GM08714 (cell line): Measurements from ENCODE around the gene DSCAML1.
A peak's percentile ranks its signal among the peaks of the same experiment; 100 is the strongest.

Experiments
- H3K4me3 ChIP-seq: fragments of 200-500 bp; sonication (Bioruptor generic); 2 replicates; pipeline ENCODE4 v1.5.1; 2014; ENCODE audit warnings: mild to moderate bottlenecking, low read length, inconsistent platforms
- ZNF274 ChIP-seq: IDR thresholded peaks from 2 replicates; pipeline ENCODE4 v1.6.1; 2012; ENCODE audit warnings: mild to moderate bottlenecking, low read depth, low read length

The DSCAML1 gene

DNA sequence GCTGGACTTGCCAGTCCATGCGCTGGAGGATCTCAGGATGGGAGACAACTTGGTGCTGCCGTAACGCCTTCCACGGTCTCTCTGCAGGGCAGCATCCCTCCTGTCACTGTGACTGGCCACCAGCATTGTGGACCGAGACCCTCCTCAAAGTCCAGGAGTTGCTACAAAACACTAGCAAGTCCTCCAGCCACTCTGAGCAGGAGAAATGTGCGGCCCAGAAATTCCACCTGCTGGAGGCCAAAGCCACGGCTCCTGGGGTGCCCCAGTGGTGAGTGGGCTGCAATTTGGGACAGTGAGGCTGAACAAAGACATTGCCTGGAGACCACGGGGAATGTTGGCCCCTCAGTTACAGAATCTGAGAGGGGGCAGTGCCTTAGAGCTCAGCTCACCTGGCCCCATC, 6.9 kb upstream of the DSCAML1 start:
- H3K4me3 ChIP-seq: no peak overlapping the region
- no peak for TF ChIP-seq ZNF274

DNA sequence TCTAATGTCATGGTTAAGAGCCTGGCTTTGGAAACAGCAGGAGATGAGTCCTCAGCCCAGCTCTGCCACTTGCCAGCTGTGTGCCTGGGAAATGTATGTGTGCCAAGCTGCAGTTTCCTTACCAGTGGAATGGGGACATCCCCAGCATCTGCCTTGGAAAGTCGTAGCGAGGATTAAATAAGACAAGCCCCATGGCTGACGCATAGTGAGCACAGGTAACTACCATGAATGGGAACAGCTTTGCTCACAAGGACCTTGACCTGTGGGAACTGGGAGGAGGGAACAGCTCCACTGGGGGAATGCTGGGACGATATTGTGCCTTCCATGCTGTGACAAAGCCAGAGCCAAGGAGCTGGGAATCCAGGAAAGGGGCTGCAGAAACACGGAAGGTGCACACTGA, 2.6 kb upstream of the DSCAML1 start:
- TF ChIP-seq ZNF274: no peak
- H3K4me3 ChIP-seq: no peak overlapping the region

DNA sequence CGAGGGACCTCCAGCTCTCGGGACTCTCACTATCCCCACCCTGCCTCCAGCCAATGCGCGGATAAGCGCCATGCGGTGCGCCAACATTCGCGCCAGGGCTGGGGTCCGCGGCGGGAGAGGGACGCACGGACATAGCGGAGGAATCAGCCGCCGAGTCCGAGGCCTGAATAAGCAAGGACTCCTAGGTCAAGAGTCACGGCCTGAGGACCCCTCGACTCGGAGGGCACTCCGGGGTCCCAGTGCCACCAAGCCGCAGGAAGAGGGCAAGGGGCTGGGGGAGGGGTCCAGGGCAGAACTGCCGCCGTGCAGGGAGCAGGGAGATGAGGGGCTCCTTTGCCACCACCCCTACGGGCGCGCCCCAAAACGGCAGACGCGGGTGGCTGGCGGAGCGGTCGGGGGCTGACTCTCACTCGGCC, 552 bp downstream of the DSCAML1 start:
- TF ChIP-seq ZNF274: no peak
- peak overlapping the region; percentile 14; the same call in 1 of the 2 replicates for H3K4me3 ChIP-seq

DNA sequence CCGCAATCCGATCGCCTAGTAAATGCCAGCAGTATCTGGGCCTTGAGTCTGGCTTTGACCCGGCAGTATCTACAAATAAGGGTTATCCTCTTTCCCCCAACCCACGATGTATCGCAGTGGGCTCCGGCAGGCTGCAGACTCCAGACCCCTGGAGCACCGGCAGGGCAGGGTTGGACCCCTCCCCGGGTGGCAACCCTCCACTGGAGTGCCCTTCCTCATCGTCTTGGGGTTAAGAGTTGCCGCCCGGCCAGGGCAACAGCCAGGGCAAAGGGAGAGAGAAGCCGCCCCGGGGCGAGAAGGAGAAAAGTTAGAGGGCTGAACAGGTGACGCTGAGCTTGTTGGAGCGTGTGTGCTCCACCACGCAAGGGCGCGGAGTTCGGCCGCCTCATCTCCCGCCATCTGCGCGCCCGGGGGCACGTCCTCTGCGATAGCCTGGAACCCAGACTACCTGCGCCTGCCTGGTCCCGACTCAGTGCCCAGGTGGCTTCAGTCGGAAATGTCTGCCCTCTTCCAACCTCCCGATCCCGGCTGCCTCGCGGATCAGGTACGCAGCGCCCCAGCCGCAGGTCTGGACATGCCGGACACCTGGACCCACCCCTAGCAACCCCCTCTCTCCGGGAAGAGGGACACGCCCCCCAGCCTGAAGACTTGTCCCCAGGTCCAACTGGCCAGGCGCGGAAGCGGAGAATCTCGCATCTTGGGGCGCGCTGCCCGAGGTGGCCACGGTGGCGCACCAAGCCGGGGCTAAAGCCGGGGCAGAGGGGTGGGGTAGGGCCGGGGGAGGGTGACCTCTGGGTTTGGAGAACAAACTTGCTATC, 1.2 kb downstream of the DSCAML1 start:
- no peak overlapping the region; the same call in 1 of the 2 replicates for H3K4me3 ChIP-seq
- TF ChIP-seq ZNF274: no peak

DNA sequence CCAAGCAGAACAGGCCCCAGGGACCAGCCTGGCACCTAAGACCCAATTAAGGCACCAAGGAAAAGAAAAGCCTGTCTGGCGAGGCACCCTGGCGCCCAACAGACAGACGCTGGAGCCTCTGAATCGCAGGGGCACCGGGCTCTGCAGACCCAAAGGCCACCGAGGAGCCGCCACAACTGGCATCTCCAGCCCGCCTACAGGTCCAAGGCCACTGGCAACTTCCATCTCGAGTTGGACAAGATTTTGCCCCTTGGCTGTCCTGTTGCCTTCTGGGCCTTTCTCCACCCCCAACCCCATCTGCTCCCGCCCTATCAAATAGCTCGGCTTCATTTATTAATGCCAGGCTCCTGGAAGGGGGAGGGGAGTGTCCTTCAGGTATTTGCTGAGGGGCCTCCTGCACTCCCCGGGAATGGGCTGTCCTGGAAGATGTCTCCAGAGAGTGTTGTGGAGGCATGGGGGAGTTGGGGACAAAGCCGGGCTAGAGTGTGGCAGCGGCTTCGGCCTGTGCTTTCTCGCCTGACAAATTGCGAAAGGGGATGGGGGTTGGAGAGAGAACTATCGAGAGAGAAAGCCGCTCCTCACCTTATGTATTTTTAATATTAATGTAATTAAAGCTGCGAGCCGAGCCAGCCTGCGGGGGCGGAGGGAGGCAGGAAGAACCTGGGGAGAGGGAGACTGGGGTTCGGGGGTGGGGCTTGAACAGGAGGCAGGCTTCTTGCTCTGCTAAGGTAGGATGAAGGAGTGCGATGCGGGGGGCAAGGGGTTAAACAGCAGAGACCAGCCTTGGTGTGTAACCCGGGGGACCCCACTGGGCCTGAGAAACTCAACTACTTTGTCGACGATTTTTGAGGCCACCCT, 2.0 kb downstream of the DSCAML1 start:
- no peak for TF ChIP-seq ZNF274
- no peak overlapping the region for H3K4me3 ChIP-seq

DNA sequence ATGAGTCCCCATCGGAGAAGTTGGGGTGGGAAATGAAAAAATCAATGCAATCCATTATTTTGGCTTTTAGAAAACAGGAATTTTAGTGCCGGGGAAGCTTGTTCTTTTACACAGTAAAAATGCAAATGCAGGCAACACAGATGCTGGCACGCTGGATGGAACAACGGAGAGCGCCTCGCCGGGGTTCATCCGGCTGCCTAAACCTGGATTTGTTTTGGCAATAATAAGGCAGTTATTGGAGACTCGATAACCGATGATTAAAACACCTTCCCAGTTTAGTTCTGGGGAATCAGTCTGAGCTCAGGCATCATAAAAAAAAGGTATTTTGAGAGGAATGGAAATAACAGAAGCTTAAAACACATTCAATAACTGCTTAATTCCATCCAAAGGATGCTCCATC, 2.9 kb downstream of the DSCAML1 start:
- no peak for TF ChIP-seq ZNF274
- no peak overlapping the region for H3K4me3 ChIP-seq

DNA sequence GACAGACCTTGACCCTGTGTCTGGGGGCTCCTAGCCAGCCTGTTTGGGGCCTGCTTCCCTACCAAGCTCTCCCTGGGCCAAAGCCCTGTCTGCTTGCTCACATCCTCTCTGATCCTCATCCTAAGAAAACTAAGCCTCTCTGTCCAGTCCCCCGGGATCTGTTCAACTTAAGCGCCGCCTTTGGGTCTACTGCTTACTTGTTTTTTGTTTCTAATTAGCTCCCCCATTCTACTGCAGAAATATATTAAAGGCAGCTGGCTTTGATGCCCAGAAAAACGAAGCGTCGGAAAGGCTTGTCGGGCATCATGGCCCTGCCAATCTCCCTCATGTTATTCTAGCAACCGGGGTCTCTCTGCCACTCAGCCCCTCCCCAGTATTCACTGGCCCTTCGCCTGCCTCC, 3.4 kb downstream of the DSCAML1 start:
- TF ChIP-seq ZNF274: no peak
- no peak overlapping the region for H3K4me3 ChIP-seq

DNA sequence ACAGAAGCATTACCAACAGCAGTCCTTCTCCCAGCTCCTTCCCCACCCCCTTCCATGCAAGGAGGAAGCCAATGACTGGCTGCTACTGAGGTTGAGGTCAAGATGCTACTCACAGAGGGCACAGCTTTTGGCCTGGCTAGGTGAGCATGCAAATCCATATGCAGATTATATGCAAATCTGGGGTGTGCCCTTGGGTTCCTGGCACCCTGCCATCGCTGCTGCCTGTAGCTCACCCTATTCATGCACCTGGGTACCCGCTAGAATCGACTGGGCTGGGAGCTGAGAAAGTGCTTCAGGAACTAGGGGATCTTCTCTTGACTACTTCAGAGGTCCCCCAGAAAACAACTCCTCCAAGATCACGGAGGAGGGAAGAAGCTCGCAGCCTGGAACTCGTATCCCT, 4.0 kb downstream of the DSCAML1 start:
- H3K4me3 ChIP-seq: no peak overlapping the region
- no peak for TF ChIP-seq ZNF274

DNA sequence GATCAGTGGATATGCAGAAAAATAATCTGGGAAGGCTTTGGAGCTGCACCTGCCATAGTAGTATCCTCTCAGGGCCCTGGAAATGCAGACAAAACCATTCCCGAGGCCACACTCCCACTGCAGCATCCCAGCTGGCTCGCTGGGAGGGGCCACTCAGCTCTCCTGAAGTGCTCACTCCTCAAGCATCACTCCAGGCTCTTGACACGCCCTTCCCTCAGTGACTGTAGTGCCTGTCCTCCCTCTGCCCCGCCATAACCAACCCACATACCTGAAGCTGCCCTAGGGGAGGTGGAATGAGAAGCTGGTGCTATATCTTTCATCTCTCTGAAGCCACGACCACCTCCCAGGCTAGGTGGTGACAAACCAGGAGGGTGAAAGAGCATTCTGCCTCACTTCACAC, 4.8 kb downstream of the DSCAML1 start:
- H3K4me3 ChIP-seq: no peak overlapping the region
- TF ChIP-seq ZNF274: no peak

DNA sequence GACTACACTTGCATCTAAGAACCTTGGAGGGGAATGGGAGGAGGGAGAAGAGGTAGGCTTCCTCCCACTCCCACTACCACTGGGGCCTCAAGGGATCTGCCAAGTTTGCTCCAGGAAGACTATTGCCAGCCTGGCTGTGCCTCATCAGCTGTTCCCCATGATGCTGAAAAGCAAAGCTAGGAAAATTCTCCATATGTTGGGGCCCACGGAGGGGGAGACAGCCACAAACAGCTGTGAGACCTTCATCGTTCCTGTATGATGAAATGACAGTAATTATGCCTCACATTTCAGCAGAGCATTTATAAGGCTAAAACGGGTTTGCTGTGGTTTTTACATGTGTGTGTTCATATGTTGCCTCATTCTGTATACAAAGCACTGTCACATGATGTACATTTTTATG, 6.7 kb downstream of the DSCAML1 start:
- no peak for TF ChIP-seq ZNF274
- H3K4me3 ChIP-seq: no peak overlapping the region

DNA sequence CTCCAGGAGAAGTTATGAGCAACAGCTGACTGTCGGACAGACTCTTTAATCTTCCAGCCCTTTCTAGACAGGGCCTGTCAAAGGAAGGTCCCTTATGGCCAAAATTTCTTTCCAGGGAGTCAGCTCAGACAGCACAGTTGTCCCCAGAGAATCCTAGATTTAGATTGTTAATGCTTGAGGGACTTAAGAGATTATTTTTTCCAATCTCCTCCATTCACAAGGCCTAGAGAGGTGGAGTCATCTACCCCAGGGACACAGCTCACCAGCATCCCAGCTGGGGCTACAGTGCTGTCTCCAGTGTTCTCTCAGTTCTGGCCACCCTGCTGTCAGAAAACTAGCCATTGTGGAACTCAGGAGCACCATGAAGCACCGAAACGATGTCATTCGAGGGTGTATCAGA, 7.8 kb downstream of the DSCAML1 start:
- no peak overlapping the region for H3K4me3 ChIP-seq
- no peak for TF ChIP-seq ZNF274

DNA sequence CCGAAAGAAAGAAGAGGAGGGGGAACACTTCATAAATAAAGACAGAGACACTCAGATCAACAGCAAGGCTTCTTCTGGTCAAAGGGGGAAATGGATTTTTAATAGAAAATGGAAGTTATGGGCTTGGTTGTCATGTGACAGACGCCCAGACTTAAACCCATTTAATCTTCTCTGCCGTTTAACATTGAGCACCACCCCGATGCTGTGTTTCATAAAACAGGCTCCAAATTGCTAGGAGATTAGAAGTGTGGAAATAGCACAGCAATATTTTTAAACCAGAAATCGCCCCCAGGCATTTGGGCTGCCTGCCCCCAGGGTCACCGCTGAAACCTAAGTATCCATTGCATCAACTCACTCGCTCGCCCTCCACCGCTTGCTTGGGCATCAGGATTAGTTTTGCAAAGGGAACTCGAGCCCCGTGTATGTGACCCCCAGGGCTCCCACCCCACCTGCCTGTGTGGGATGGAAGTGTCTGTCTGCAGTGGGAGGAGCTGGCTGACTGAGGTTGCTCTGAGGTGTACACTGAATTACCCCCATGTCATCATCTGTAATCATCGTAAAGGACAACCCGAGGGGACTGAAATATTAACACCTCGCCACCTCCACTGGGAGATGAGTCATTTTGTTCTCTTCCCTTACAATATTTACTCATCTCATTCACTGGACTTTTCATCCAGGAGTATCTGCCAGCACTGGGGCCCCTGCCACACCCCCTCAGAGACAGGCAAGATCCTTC, 10.7 kb downstream of the DSCAML1 start:
- no peak overlapping the region for H3K4me3 ChIP-seq
- no peak for TF ChIP-seq ZNF274

DNA sequence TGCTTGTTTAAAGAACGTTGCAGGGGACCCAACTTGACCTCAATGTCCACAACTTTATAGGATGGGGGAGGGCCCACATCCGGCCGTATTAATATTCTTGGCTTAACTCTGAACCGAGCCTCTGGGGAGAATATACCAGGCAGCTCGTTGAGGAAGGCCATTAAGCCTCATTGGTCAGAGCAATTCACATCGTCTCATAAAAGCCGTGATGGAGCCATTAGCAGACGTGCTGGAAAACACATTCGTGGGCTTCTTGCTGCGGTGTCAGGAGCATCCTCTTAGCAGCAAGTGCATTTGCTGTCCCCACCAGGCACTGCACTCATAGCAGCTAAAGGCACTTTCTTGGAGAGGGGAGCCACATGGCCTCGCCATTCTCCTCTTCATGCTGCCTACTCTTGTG, 14.9 kb downstream of the DSCAML1 start:
- TF ChIP-seq ZNF274: no peak
- H3K4me3 ChIP-seq: no peak overlapping the region

DNA sequence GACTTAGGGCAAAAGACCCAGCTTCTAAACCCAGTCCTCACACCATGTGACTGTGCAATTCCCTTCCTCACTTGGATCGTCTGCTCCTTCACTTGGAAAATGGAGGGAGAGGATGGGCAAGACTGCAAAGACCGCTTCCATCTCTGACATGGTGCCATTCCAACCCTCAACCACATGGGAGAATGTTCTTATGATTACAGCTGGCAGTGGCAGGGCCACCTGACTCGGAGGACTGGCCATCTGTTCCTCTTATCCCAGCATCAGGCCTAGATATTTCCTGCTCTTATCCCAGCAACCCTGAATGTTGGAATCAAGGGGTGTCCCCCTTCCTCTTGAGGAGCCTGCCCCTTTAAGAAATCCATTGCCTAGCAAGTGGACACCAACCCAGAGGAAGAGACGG, 15.4 kb downstream of the DSCAML1 start:
- H3K4me3 ChIP-seq: no peak overlapping the region
- TF ChIP-seq ZNF274: no peak
